Stimulated activated CD4-positive, alpha-beta T cell treated with anti-CD3 and anti-CD28 coated beads, Interleukin-2, amount 100 ng/mL, for 48 hours (primary cell): Measurements from ENCODE around the gene CCNT2.
A peak's percentile ranks its signal among the peaks of the same experiment; 100 is the strongest.
"Not testable (repeated sequence)": the region's sequence is repeated elsewhere in the genome, so short reads cannot be mapped to it uniquely, and the experiment has no call there.

Experiments
- DNase-seq, 2 donors: peaks; one replicate each; pipeline ENCODE4 v3.0.0-alpha.2; 2020

The CCNT2 gene

DNA sequence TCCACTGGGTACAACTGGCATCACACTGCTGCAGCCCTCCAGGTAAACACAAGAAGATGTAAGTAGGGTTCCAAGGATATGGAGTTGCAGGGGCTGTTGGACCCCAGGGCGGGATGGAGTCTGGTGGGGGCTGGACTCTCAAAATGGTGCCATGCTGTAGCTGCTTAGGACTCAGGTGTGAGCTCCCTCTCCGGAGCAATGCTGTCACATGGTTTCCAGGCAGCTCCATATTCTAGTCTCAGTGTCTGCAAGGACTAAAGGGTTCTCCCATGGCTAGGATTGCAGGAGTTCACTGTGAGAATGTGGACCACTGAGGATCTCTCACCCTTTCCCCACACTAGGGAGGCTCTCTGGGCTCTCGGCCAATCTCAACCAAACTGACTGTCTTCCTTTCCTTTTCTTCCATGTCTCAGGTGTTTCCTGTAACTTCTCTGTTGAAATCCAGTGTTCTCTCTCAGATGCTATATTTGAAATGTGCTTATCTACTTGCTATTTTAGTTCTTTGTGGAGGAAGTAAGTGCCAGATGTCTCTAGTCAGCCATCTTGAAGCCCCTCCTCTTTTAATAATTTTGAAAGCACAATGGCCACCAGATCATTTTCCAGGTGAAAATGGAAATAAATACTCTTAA, 57.6 kb downstream of the CCNT2 start:
- no peak for DNase-seq

DNA sequence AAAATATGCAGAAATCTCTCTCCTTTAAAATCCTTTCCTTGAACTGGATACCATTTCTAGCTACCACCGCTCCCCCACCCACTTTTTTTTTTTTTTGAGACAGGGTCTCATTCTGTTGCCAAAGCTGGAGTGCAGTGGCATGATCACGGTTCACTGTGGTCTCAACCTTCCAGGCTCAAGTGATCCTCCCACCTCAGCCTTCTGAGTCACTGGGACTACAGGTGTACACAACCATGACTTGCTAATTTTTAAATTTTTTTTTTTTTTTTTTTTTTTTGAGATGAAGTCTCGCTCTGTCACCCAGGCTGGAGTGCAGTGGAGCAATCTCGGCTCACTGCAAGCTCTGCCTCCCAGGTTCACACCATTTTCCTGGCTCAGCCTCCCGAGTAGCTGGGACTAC, 58.5 kb downstream of the CCNT2 start:
- DNase-seq, result not testable (repeated sequence)

DNA sequence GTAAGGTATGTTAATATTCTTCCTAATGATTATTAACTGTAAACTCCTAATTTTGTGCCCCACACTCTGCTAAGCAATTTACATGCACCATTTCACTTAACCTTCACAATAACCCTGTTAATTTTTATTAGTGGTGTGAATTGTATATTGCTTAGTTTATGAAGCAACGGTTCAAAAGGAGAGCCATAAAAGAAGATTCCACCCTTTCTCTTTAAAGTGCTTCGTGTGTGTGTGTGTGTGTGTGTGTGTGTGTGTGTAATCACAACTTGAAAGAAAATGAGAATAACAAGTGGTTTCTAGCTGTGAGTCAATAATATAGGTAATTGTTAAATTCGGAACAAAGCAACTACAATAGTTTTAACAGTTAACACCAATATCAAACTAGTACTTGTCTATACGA, 60.6 kb downstream of the CCNT2 start:
- no peak for DNase-seq

DNA sequence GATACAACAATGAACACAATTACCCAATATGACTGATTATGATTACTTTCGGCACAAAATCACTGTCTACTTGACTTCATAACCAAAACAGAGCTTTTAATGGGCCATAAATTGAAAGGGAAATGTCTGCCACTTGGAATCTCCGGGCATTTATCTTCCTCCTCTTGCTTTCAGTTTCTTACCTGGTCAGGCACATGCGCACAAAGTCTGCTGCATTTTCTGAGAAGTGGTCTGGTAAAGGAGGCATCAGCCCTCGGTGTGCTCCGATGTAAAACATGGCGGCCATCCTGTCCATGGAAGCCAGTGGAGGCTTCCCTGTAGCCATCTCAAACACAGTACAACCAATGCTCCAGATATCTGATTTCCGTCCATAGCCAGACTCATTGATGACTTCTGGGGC, 62.0 kb downstream of the CCNT2 start:
- no peak for DNase-seq

DNA sequence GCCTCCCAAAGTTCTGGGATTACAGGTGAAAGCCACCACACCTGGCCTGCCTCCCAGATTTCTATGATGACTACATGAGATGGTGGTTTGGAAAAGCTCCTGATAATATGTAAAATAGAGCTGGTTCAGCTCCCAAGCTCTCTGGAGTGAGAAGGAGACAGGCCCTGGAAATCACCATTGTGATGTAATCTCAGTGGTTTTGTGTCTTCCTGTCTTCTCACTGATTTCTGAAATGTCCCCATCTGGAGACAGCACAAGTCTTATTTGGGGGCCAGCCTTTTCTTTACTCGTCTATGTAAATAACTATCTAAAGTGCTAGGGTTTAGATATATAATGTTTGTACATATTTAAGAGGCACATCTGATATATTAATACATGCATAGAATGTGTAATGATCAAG, 64.0 kb downstream of the CCNT2 start:
- no peak for DNase-seq

DNA sequence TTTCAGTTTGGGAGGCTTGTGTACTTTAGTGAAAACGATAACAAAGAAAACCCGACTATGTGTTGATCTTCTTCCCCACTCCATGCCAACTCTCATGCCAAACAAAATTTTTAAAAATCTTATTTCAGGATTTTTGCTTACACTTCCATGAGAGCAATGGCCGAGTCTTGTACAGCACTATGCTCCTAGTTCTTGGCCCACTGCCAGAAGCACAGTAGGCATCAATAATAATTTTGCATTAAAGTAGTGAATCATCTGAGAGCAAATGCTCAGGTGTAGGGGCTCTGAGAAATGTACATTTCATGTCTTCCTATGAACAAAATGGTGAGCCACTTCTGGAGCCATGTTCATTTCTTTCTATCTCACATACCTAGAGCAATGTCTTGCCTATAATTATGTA, 66.4 kb downstream of the CCNT2 start:
- no peak for DNase-seq

DNA sequence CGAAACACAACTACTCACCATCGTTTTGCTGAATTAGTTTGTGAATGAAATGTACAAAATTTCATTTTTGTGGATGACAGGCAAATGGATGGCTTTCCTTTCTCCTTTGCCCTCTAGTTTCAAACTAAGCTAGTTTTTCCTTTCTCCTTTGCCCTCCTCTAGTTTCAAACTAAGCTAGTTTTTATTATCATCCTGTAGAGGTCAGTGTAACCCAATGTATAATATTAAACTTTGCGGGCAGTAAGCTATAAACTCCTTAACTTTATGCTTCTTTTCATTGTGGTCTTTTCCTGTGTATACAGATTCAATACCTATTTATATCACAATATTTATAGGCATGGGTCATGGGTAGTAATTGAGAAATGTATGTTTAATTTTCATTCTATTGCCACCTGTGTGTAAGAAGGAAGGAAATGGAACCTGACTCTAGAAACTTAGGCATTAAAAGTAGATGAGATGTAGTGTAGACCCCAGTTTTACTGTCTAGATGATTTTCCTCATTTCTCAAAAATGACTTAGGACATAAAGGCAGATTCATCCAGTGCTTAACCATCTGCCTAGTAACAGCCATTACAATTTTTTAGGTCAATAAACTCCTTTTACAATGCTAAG, 70.5 kb downstream of the CCNT2 start:
- no peak for DNase-seq

DNA sequence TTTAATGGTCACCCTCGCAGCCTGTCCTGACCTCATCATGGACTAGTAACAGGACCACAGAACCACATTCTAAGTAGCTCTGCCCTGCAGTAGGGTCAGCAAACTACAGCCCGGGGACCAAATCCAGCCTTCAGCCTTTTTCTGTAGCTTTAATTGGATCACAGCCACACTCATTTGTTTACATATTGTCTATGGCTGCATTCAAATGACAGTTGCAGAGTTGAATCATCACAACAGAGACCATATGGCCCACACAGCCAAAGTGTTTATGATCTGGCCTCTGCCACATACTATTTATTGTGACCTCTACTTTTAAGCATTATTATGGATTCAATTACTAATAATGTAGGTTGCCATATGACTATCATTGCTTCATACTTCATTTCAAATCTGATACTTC, 80.9 kb downstream of the CCNT2 start:
- no peak for DNase-seq

DNA sequence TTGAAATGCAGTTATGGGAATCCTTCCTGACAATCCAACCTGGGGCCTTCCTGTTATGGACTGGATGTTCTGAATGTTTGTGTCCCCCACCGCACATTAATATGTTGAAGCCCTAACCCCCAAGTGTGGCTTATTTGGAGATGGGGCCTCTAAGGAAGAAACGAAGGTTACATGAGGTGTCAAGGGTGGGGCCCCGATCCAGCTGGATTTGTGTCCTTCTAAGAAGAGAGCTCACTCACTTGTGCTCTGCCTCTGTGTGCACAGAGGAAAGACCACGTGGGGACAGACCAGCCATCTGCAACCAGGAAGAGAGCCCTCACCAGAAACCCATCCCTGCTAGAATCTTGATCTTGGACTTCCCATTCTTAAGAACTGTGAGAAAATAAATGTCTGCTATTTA, 84.2 kb downstream of the CCNT2 start:
- no peak for DNase-seq

DNA sequence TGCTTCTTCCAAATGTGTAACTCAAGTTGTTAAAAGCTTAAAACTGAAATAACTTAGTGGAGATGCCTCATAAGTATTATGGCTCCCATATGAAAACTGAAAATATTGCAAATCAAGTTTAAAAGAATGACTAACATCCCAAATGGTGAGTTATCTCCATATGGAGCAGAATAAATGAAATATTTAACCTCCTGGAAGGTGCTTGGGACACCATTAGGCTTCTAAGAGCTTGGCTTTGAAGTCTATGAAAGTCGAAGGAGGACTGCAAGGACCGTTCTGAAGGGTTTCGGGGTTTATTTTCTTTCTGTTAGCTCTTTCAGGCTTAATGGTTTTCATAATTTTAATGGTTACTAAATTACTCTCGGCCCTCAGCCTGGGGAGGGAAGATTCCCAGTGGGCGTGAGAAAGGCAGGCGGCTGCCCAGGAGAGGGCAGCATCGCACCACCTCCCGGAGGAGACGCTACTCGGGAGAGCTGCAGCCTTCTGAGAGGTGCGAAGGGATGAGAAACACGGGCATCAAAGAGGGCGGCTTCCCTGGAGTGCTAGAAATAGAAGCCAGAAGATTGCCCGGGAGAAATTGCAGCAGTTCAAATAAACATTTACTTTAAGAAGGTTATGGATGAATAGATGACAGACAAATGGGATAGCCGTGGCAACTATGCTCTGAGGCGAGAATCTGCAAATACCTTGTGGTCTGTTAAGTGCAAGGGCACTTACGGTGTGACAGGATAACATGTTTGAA, 85.6 kb downstream of the CCNT2 start:
- DNase-seq, result peak; percentile 69 to 72

DNA sequence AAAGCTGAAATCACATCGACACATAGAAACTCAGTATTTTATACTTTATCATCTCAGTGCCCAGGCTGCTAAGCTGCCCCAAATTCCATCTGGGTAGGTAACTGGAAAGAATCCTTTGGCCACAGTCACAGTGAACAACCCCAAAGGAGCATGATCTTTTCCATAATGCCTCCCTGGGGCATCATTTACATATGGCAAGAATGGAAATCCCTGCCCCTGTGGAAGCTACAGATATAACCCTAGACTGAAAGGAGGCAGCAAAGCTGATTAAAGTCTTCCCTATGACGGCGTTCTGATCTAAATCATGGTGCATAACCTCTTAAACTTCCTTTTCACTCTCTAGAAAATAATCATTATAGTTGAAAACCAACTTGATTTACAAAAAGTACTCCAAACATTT, 87.1 kb downstream of the CCNT2 start:
- no peak for DNase-seq
